OCI-LY1 (cell line): ENCODE results near the gene IFITM2.

Source experiments
- H2AFZ ChIP-seq: fragments of 200-600 bp; sonication (generic), shearing (Covaris generic); 2 replicates; pipeline ENCODE4 v1.6.0; 2014; ENCODE audit warnings: antibody characterized with exemption, mild to moderate bottlenecking, low read length
- H3F3A ChIP-seq: fragments of 200-600 bp; sonication (generic), shearing (Covaris generic); 2 replicates; pipeline ENCODE4 v1.6.0; 2014; ENCODE audit warnings: mild to moderate bottlenecking, antibody characterized with exemption, low read length, moderate library complexity; ENCODE audit not compliant: insufficient read depth
- H3K27ac ChIP-seq: fragments of 200-600 bp; sonication (generic); 2 replicates; pipeline ENCODE4 v1.5.1; 2014; ENCODE audit warnings: low read length, mixed run types, mild to moderate bottlenecking, low read depth; ENCODE audit not compliant: poor library complexity, severe bottlenecking
- H3K27me3 ChIP-seq: fragments of 200-600 bp; sonication (generic); 2 replicates; pipeline ENCODE4 v1.6.0; 2014; ENCODE audit warnings: antibody characterized with exemption, mild to moderate bottlenecking, low read length, moderate library complexity; ENCODE audit not compliant: insufficient read depth
- H3K36me3 ChIP-seq: fragments of 200-600 bp; sonication (generic); 2 replicates; pipeline ENCODE4 v1.6.1; 2014; ENCODE audit warnings: mild to moderate bottlenecking, antibody characterized with exemption, low read length, moderate library complexity, mixed read lengths; ENCODE audit not compliant: insufficient read depth
- H3K4me1 ChIP-seq: fragments of 200-600 bp; sonication (generic); 2 replicates; pipeline ENCODE4 v1.5.1; 2014; ENCODE audit warnings: mild to moderate bottlenecking, low read length, moderate library complexity; ENCODE audit not compliant: insufficient read depth, severe bottlenecking
- H3K4me2 ChIP-seq: fragments of 200-600 bp; sonication (generic), shearing (Covaris generic); 2 replicates; pipeline ENCODE4 v1.6.1; 2014; ENCODE audit warnings: low read length
- H3K4me3 ChIP-seq: fragments of 200-600 bp; sonication (generic); 2 replicates; pipeline ENCODE4 v1.5.1; 2014; ENCODE audit warnings: low read length, low read depth, mild to moderate bottlenecking, mixed read lengths; ENCODE audit not compliant: poor library complexity, severe bottlenecking
- H3K79me2 ChIP-seq: fragments of 200-600 bp; shearing (Covaris generic); 2 replicates; pipeline ENCODE4 v1.6.1; 2016; ENCODE audit warnings: mixed run types, low read length, mixed read lengths; ENCODE audit not compliant: insufficient read depth
- H3K9ac ChIP-seq: fragments of 200-600 bp; sonication (generic), shearing (Covaris generic); 2 replicates; pipeline ENCODE4 v1.6.1; 2014; ENCODE audit warnings: mild to moderate bottlenecking, low read length, mixed read lengths
- H3K9me2 ChIP-seq: fragments of 200-600 bp; sonication (generic), shearing (Covaris generic); 2 replicates; pipeline ENCODE4 v1.6.1; 2014; ENCODE audit warnings: low read depth, mild to moderate bottlenecking, low read length, mixed read lengths
- H3K9me3 ChIP-seq: fragments of 200-600 bp; shearing (Covaris generic); 2 replicates; pipeline ENCODE4 v1.6.1; 2014; ENCODE audit warnings: low read length, mixed read lengths
- H4K20me1 ChIP-seq: fragments of 200-600 bp; sonication (generic), shearing (Covaris generic); 2 replicates; pipeline ENCODE4 v1.6.0; 2016; ENCODE audit warnings: mild to moderate bottlenecking, low read length; ENCODE audit not compliant: insufficient read depth
- EZH2 ChIP-seq: fragments of 200-600 bp; sonication (generic), shearing (Covaris generic); IDR thresholded peaks from 2 replicates; pipeline ENCODE4 v1.8.0; 2017; ENCODE audit warnings: borderline replicate concordance, mixed run types, mild to moderate bottlenecking, antibody characterized with exemption, low read length, moderate library complexity, mixed read lengths
- TF ChIP-seq, protein P1 (sequence below): fragments of 200-600 bp; sonication (generic), shearing (Covaris generic); IDR thresholded peaks from 2 replicates; pipeline ENCODE4 v1.5.1; 2017; ENCODE audit warnings: mild to moderate bottlenecking, antibody characterized with exemption, low read length, moderate library complexity, mixed read lengths

Gene IFITM2

GRCh38 chr11:304061-304506 is 3.5 kb upstream of the IFITM2 start:
- H2AFZ ChIP-seq: no peak overlapping the region

DNA sequence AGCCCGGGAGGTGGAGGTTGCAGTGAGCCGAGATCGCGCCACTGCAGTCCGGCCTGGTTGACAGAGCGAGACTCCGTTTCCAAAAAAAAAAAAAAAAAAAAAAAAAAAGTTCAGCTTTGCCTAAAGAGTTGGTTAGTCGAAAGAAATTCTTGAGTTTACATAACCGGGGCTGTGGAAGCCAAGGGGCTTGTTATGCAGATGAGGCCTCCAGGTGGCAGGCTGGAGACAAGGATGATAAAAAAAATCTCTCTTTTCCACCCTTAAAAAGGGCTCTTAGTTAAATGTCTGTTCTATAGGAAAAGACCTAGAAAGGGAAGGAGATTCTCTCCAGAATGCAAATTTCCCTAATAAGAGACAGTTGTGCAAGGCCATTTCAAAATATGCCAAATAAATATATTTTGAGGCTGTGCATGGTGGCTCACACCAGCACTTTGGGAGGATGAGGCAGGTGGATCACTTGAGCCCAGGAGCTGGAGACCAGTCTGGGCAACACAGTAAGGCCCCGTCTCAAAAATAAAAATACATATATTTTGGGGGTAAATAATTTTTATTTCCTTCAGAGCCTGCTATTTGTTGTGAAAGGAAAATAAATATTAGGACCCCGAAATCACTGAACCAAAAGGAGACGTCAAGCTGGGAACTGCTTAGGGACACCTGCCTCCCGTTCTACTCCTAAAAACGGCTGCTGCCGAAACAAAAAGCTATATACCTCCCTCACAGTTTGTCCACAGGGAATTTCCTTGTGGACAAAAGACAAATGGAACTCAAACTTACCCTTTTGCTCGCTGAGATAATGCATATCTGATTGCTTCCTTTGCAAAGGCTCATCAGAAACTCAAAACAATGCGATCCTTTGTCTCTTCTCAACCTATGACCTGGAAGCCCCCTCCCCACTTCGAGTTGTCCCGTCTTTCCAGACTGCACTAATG is 2.4 kb upstream of the IFITM2 start:
- Histone ChIP-seq H3K4me3 (no peak overlapping the region), H3K36me3 (no peaks in the 10 kb centered on the region), H3F3A (no peaks in the 10 kb centered on the region), H3K27ac (no peak overlapping the region), H3K79me2 (no peaks in the 10 kb centered on the region), H3K9ac (no peak overlapping the region), H2AFZ (no peak overlapping the region), H3K4me1 (peaks cover 7% of the 10 kb centered on the region), H3K9me3 (no peaks in the 10 kb centered on the region), H3K27me3 (peaks cover 5% of the 10 kb centered on the region; the same call in 1 of the 2 replicates), H4K20me1 (no peaks in the 10 kb centered on the region), H3K9me2 (no peaks in the 10 kb centered on the region), H3K4me2 (no peak overlapping the region)
- TF ChIP-seq, protein P1, sequence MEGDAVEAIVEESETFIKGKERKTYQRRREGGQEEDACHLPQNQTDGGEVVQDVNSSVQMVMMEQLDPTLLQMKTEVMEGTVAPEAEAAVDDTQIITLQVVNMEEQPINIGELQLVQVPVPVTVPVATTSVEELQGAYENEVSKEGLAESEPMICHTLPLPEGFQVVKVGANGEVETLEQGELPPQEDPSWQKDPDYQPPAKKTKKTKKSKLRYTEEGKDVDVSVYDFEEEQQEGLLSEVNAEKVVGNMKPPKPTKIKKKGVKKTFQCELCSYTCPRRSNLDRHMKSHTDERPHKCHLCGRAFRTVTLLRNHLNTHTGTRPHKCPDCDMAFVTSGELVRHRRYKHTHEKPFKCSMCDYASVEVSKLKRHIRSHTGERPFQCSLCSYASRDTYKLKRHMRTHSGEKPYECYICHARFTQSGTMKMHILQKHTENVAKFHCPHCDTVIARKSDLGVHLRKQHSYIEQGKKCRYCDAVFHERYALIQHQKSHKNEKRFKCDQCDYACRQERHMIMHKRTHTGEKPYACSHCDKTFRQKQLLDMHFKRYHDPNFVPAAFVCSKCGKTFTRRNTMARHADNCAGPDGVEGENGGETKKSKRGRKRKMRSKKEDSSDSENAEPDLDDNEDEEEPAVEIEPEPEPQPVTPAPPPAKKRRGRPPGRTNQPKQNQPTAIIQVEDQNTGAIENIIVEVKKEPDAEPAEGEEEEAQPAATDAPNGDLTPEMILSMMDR: peak; percentile 79
- TF ChIP-seq EZH2: no peak

More at GRCh38 chr11:304061-304506, 3.5 kb upstream of the IFITM2 start:
- peaks cover 5% of the 10 kb centered on the region; the same call in 1 of the 2 replicates for H3K27me3 ChIP-seq
- H3K9me3 ChIP-seq: no peaks in the 10 kb centered on the region
- H3K36me3 ChIP-seq: no peaks in the 10 kb centered on the region
- no peak overlapping the region for H3K4me3 ChIP-seq
- H3F3A ChIP-seq: no peaks in the 10 kb centered on the region
- TF ChIP-seq, protein P1: no peak
- no peak for TF ChIP-seq EZH2
- no peak overlapping the region for H3K9ac ChIP-seq
- H3K27ac ChIP-seq: no peak overlapping the region
- no peak overlapping the region for H3K4me2 ChIP-seq
- H3K79me2 ChIP-seq: no peaks in the 10 kb centered on the region
- H4K20me1 ChIP-seq: no peaks in the 10 kb centered on the region
- H3K9me2 ChIP-seq: no peaks in the 10 kb centered on the region
- peaks cover 7% of the 10 kb centered on the region for H3K4me1 ChIP-seq

DNA sequence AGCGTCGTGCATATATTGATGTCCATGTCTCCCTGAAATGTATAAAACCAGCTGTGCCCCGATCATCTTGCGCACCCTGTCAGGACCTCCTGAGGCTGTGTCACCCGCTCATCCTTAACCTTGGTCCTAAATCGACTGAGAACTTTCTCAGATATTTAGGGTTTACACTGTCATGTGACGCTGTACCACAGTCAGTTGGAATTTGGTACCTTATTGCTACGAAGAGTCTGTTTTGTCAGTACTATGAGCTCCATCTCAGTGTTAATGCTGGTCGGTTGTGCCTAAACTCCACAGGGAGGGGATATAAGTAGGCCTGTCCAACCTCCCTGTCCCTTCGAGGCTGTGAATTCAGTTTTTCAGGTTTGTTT is 1.8 kb upstream of the IFITM2 start:
- no peaks in the 10 kb centered on the region for H3K36me3 ChIP-seq
- H4K20me1 ChIP-seq: no peaks in the 10 kb centered on the region
- no peak overlapping the region for H2AFZ ChIP-seq
- no peaks in the 10 kb centered on the region for H3K79me2 ChIP-seq
- no peak overlapping the region for H3K4me3 ChIP-seq
- H3K9me3 ChIP-seq: no peaks in the 10 kb centered on the region
- H3K4me2 ChIP-seq: no peak overlapping the region
- no peaks in the 10 kb centered on the region for H3K9me2 ChIP-seq
- no peak overlapping the region for H3K9ac ChIP-seq
- no peaks in the 10 kb centered on the region for H3K27me3 ChIP-seq
- TF ChIP-seq, protein P1: no peak
- TF ChIP-seq EZH2: no peak
- H3F3A ChIP-seq: no peaks in the 10 kb centered on the region
- H3K4me1 ChIP-seq: peaks cover 7% of the 10 kb centered on the region
- no peak overlapping the region for H3K27ac ChIP-seq
